NCI-H1930 (cell line): Measurements from ENCODE around the gene GLI1.
"Not testable (repeated sequence)": the region's sequence is repeated elsewhere in the genome, so short reads cannot be mapped to it uniquely, and the experiment has no call there.

Source experiments
- DNase-seq, 2 experiments: peaks; one replicate each; lab custom pipeline; 2025; lab: John Stamatoyannopoulos, UW

Gene GLI1

DNA sequence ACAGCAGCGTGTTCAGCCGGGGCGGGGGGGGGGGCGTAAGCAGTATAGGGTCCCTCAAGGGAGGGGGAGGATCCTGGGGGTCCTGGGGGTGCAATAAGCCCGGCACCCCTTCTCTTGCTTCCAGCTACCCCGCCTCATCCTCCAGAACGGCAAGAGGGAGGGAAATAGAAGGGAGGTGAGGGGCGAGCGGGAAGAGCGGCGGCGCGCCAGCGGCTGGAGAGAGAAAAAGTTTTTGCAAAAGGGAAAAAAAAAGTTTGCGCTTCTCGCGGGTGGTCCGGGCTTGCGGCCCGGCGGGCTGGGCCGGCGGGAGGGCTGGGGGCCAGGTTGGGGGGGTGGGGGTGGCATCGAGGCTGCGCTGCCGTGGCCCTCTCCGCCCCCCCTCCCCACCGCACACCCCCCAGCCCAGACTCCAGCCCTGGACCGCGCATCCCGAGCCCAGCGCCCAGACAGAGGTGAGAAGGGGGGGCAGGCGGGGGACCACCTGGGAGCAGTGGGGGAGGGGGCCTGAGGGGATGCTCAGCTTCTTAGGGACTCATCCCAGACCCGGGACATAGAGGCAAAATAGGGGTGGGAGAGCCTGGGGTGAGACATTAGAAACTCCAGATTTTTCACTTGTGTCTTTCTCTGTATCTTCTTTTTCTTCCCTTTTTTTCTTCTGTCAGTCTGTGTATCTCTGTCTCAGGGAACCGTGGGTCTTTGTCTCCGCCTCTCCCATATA, at the start of gene GLI1:
Gene GLI1 (plus strand): TSS at position 36 of the 718 bp plus-strand sequence. CDS start 3,907 bp downstream, outside the sequence.
- DNase-seq = no peak

GRCh38 chr12:57410534-57410933, 49.1 kb upstream of the GLI1 start:
- DNase-seq = no peak

DNA sequence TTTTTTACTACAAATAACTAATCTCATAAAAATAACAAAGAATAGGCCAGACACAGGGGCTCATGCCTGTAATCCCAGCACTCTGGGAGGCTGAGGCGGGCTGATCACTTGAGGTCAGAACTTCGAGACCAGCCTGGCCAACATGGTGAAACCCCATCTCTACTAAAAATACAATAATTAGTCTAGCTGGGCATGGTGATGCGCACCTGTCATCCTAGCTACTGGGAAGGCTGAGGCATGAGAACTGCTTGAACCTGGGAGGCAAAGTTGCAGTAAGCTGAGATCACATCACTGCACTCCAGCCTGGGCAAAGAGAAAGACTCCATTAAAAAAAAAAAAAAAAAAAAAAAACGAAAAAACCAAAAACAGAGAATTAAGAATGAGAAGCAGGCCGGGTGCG, 45.4 kb upstream of the GLI1 start:
- not testable (repeated sequence) for DNase-seq

- DNase-seq = no peak
Observed at GRCh38 chr12:57415088-57415487, 44.5 kb upstream of the GLI1 start.

- DNase-seq = no peak
Observed at GRCh38 chr12:57416039-57416996, 43.3 kb upstream of the GLI1 start.

DNA sequence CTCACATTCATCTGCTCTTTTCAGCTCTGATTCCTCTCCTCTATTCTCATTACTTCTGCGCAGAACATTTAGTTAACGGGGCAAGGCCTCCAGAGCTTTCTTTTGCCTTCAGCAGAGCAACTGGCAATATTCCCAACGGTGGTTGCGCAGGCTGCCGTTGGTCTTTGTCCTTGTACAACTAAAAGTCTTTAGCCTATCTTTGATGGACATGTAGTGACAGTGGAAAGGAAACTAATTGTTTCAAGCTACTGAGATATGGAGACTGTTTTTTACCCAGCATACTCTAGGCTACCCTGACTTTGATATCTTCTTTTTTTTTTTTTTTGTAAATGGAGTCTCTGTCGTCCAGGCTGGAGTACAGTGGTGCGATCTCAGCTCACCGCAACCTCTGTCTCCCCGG, 41.3 kb upstream of the GLI1 start:
- no peak for DNase-seq

- DNase-seq = no peak
Observed at GRCh38 chr12:57419495-57419894, 40.1 kb upstream of the GLI1 start.

- DNase-seq = no peak
Observed at GRCh38 chr12:57420482-57420881, 39.1 kb upstream of the GLI1 start.

- not testable (repeated sequence) for DNase-seq
Observed at GRCh38 chr12:57426948-57427347, 32.6 kb upstream of the GLI1 start.

DNA sequence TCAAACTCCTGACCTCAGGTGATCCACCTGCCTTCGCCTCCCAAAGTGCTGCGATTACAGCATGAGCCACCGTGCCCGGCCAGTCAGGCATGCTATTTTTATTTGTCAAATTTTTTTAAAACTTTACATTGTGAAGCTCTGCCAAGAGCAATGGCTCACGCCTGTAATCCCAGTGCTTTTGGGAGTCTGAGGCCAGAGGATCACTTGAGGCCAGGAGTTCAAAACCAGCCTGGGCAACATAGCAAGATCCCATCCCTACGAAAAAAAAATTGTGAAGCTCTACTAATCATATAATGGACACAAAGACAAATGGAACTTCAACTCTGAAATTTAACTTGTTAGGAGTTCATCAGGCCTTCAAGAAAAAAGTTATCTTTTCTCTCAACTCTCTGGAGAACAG, 30.6 kb upstream of the GLI1 start:
- DNase-seq = no peak

DNA sequence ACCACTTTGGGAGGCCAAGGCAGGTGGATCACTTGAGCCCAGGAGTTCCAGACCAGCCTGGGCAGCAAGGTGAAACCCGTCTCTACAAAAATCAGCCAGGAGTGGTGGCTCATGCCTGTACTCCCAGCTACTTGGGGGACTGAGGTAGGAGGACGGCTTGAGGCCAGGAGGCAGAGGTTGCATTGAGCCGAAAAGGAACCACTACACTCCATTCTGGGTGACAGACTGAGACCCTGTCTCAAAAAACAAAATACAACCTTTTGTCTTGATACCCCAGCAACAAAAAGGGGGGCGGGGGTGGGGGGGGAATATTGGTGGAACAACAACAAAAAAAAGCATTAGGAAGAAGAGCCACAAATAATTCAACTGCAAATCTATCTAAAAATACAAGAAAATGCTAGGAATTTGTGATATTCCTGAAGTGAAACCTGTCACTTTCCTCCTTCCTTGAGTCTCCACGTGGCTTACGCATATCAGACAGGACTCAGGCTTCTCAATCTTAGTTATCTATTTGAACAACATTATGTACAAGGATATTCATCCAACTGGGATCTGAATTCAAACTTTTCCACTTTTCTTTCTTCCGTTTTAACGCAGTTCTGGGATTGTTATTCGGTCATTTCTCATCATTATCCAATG, 30.0 kb upstream of the GLI1 start:
- no peak for DNase-seq

DNA sequence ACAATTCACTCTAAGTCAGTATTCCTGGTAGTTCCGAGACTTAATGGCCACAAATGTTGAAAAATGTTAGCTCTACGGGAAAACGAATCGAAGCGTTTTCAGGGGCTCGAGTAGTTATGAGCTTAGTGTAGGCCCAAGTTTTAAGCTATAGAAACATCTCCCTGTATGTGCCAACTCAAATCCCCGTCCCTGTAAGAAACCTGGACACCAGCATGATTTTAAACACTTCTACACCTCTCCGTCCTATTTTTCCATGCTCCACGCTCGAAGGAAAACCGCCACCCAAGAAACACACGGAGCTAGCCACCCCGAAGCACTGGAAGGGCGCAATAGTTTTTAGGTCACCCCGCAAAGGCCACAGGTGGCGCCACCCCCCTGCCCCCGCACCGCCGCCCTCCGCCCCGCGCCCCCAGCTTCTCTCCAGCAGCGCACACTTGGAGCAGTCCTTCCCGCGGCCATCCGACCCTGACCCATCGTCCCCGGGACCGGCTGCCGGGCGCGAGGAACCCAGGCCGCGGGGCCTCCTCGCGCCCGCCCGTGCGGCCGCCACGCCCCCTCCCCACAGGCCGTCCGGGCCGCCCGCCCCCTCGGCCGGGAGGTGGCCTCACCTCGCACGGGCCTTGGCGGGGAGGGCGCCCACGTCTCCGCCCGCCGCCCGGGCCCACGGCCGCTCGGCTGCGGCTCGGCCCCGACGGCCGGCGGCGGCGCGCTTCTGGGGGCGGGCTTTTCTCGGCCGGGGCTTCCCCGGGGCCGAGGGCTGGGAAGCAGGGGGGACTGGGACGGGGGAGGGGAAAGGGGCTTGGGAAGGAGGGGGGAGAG, 29.3 kb upstream of the GLI1 start:
- peak in 1 of 2 experiments; percentile 73 for DNase-seq

DNA sequence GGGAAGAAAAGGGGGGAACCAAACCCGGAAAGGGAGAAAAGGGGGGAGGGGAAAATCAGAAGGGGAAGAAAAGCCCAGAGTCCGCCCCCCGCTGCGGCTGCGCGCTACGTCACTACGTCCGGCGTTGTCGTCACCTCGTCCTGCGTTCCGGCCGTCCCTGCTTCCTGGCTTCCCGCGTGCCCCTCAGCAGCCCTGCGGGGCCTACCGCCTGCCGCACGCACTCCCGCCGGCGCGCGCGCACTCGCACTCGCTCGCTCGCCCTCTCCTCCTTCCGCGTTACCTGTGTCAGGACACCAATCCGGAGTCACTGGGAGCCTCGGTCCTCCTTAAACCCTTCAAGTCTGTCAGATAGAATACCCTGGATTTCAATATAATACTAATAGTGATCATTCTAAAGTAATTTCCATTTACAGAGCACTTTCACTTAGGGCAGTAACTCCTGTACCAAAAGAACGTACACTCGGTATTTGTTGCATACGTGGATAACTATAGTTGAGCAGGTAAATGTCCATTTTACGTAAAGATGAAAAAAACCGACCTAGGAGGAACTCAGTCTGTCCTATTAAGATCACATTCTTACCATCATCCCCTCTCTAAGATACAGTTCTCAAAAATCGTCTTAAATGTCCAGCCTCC, 28.5 kb upstream of the GLI1 start, which contains the start of gene R3HDM2:
Gene R3HDM2 (minus strand): TSS at position 113 of the 636 bp plus-strand sequence. CDS start 120,615 bp downstream, outside the sequence.
- peak; percentile 87 to 91 for DNase-seq

DNA sequence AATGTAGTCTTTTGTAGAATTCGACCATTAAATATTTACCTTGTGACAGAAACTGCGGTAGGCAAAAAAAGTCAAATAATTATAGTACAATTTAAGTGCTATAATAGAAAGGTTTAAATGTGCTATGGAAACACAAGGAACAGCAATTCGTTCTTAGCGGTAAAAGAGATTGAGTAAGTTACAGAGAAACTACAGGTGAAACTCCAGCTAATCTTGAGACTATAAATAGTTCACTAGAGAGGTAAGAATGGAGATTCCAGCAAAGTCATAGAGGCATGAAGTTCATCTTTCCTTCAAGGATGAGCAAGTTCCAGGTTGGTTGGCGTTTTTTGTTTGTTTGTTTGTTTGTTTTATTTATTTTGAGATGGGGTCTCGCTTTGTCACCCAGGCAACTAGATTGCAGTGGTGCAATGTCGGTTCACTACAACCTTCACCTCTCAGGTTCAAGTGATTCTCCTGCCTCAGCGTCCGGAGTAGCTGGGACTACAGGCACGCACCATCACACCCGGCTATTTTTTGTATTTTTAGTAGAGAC, 27.9 kb upstream of the GLI1 start:
- DNase-seq = no peak

- no peak for DNase-seq
Observed at GRCh38 chr12:57433370-57433769, 26.2 kb upstream of the GLI1 start.

DNA sequence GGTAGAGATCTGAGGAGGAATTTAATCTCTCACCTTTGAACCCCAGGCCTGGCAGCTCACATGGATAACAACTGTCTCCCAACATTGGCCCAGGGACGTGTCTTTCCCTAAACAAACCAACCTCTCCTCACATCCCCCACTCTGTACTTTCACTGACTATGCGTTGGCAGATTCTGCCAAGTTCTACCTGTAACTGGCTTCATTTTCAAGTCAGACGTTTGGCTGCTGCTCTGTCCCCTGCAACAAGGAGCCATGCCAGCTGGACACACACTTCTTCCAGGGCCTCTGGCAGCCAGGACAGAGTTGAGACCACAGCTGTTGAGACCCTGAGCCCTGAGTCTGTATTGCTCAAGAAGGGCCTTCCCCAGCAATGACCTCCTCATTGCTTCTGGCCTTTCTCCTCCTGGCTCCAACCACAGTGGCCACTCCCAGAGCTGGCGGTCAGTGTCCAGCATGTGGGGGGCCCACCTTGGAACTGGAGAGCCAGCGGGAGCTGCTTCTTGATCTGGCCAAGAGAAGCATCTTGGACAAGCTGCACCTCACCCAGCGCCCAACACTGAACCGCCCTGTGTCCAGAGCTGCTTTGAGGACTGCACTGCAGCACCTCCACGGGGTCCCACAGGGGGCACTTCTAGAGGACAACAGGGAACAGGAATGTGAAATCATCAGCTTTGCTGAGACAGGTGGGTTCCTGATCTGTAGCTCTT, 24.9 kb upstream of the GLI1 start, which contains the start of gene INHBC:
Gene INHBC (plus strand): TSS at position 268 of the 707 bp plus-strand sequence. CDS start 103 bp downstream, at position 371.
- DNase-seq = no peak

DNA sequence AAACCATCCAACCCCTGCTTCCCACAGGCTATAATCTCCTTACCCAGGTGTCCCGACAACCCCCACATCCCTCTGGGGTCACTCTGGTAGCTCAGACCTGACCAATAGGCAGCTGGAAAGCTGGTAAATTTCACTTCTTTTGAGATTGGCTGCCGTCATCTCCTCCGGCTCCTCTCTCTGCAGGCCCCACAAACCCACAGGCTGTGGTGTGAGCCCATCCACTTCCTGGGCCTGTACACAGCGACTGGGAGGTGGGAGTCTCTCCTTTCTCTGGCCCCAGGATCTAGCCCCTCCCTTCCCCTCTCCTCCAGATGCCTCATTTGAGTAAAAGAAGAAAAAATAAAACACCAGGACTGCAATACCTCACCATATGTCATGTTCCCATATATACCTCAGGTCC, 24.3 kb upstream of the GLI1 start:
- DNase-seq = no peak

- DNase-seq = no peak
Observed at GRCh38 chr12:57438400-57438799, 21.2 kb upstream of the GLI1 start.

DNA sequence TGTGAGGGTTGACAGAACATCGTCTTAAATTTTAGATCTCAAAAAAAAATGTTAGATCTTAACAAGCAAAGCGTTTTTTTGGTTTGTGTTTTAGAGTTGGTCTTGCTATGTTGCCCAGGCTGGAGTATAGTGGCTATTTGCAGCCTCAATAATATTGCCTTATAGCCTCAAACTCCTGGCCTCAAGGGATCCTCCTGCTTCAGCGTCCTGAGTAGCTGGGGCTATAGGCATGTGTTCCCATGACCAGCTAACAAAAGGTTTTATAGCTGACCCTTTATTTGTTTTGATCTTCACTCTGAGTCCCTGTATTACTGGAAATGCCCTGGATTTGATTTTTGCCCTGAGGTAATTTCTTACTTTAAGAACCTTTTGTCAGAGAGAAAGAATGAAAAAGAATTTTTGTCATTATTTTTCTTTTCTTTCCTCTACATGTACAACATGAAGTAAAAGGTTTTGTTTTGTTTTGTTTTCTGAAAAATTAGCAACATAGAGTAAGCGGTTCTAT, 19.8 kb upstream of the GLI1 start:
- no peak for DNase-seq

- not testable (repeated sequence) for DNase-seq
Observed at GRCh38 chr12:57441393-57441792, 18.2 kb upstream of the GLI1 start.
